Measurements from ENCODE around the gene OR2H2.

OR2H2 gene

DNA sequence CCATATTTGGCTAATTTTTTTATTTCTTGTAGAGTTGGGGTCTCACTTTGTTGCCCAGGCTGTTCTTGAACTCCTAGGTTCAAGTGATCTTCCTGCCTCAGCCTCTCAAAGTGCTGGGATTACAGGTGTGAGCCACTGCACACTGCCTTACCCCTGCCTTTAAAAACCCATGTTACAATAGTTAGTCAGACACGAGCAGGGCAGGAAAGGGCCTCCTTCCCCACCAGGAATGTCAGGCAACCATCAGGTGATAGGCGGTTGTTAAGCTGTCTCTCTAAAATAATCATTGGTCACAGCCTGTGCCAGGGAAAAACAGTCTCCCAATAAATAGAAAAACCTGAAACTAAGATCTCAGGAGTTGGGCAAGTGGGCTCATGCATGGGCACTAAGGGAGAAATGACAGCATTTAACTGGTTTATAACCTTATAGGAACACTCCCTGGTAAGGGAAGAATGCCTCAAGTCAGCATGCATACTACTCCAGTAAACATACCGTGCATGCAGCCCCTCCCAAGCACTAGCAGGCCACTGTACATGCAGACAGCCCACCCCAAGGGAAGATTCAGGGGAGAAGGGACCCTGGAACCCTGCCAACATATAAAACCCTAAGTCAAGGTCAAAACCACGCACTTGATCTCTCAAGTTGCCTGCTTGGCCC lies 8.4 kb downstream of the OR2H2 start:
- DNase-seq = no peak

DNA sequence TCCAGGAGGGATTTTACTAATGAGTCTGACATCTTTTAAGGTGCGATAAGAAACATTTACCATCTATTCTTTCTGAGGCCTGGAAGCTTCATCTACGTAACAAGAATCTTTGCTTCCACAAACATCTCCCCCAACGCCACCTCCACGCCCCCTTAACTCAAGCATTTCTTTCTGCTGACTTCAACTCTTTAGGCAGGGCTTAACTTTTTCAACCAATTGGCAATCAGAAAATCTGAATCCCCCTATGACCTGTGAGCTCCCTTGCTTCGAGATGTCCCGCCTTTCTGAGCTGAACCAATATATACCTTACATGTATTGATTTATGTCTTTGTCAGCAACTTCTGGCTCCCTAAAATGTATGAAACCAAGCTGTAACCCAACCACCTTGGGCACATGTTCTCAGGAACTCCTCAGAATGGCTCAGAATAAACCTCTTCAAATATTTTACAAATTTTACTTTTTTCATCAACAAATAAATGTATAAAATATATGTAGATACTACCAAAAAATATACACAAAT lies 11.5 kb downstream of the OR2H2 start:
- DNase-seq = no peak

DNA sequence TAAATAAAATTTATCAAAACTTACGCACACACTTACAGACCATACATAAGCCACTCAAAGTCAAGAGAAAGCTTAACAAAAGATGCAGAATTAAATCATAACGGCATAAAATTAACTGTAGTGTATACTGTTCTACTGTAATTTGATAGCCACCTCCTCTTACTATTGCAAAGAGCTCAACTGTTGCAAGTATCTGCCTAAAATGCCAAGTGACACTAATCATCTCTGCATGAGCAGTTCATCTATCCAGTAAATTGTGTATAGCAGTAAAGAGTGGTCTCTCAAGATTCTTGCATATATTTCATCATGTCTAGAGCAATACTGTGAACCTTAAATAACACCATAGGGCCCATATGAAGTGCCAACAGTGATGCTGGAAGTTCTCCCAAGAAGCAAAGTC lies 12.3 kb downstream of the OR2H2 start:
- no peak for DNase-seq

- DNase-seq = no peak
Measured at GRCh38 chr6:29598172-29598747, 13.3 kb downstream of the OR2H2 start.

DNA sequence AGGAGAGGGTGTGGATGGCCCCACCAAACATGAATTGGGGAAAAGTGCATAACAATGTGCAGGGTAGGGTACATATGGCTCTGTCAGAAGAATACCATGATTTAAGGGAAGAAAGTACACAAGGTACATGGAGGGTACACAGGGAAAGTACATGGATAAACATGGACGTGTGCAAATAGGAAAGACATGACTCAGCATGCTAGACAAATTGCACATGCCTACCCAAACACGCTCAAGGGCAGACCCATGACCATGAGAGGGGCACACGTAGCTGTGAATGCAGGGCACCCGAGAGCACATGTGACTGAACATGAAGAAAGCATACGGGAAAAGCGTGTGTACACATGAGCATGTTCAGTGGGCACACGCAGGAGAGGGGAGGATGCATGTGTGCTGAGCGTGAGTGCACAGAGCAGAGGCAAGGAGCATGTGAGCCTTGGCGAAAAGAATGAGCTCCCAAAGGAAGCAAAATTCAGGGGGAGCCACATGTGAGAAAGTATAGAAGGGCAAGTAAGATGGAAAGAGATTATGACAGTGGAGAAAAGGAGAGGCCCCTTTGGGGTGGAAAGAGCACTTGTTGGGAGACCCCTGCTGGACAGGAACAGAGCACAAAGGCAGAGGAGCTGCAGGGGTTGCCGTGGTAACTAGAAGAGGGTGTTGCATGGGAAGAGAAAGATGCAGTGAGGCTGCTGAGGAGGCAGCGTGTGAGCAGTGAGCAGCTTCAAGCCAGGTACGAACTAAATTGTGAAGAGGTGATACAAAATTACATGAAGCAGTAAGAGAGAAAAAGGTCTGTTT lies 17.8 kb downstream of the OR2H2 start:
- peak in 1 of 2 experiments; percentile 7 for DNase-seq

DNA sequence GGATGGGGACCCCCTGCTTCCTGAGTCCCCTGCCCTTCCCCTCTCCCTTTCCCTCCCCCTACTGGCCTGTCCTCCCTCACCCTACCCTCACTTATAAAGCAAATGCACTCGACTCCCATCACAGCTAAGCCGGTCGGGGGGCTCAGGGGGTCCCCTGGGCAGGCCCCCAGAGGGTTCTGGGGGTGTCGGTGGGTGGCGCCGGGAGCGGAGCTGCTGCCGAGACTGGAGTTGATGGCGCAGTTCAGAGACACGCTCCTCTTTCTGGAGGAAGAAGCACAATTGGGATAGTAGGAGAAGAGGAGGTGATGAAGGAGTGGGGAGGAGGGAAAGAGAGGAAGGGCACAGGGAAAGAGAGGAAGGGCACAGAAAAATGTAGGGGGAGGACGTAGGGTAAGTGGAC lies 18.5 kb downstream of the OR2H2 start:
- no peak for DNase-seq

GRCh38 chr6:29603930-29604329 lies 19.0 kb downstream of the OR2H2 start:
- DNase-seq = peak; percentile 38 to 68

- DNase-seq = no peak
Measured at GRCh38 chr6:29608131-29608530, 23.2 kb downstream of the OR2H2 start.

DNA sequence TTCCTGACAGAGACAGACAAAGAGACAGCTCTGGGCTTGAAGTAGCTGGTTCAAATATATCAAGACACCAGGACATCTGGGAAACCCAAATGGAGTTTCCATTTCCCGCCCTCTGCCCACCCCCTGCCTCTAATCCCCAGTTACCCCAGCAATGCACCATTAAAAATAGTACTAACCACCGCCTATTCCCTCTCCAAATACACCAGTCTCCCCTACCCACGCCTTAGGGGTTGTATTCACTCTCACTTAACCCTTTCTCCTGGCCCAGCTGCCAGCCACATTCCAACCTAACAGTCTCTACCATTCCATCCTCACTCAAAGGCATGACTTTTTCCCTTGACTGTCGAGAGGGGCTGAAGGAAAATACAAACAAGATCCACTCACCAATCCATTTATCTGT lies 25.6 kb downstream of the OR2H2 start:
- no peak for DNase-seq

DNA sequence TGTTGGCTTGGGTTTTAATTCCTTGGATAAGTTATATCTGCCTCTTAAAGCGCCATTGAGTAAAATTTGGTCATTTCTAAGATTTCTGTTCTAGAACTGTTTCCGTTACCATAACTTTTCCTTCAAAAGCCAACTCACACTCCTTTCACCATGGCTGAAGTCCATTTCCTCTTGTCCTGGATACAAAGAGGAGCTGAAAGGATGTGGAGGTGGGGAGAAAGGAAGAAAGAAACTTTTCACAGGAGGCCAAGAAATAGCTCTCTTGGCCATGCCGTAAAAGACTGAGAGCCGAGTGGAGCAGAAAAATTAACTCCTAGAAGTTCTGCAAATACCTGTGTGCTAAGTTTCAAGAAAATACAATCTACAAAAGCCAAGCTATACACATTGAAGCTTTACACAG lies 26.5 kb downstream of the OR2H2 start:
- no peak for DNase-seq

- no peak for DNase-seq
Measured at GRCh38 chr6:29617782-29618554, 33.0 kb downstream of the OR2H2 start.

- DNase-seq = no peak
Measured at GRCh38 chr6:29619578-29620160, 34.7 kb downstream of the OR2H2 start.

DNA sequence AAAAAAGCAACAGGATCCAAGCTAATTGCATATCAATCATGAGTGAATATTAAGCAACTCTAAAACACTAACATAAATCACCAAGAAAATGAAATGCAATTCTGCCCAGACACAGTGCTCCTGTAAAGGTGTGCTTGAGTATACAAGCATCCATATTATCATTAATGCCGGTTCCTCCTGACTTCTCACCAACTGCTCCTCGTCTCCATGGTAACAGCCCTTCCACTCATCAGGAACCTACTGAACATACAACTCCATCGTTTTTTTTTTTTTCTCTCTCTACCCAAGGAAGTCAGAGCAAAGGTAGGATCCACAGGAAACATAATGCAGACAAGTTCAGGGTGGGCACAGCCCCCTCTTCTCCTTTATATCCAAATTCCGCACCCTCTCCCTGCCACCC lies 35.7 kb downstream of the OR2H2 start:
- no peak for DNase-seq

GRCh38 chr6:29624520-29624961 lies 39.6 kb downstream of the OR2H2 start:
- DNase-seq = no peak

DNA sequence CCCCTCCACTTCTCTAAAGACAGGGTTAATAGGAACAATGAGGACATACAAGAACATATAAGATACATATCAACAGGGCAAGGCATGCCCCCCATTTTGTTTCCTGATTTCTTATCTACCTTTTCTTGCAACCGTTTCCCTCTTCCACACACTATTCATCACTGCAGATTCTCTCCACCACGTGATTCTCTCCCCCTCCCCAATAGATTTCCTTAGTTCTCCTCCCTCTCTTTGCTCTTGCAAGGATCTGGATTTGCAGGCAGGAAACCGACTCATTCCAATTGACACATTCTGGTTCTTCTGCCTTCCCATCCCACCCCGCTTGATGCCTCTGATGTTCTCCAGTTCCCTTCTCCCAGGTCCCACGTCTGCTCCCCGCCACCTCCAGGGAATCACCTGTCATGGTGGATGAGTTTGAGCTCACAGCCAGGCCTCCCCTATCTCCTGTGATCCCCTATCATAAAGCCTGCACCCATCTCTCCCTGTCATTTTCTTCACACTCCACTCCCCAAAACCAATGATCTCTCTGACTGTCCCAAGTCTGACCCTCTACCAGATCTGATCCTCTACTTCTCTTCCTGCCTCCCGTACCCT lies 40.5 kb downstream of the OR2H2 start:
- no peak for DNase-seq

GRCh38 chr6:29626948-29627754 lies 42.2 kb downstream of the OR2H2 start:
- DNase-seq = no peak

GRCh38 chr6:29627755-29628418 lies 43.0 kb downstream of the OR2H2 start:
- DNase-seq = peak; percentile 51 to 60

DNA sequence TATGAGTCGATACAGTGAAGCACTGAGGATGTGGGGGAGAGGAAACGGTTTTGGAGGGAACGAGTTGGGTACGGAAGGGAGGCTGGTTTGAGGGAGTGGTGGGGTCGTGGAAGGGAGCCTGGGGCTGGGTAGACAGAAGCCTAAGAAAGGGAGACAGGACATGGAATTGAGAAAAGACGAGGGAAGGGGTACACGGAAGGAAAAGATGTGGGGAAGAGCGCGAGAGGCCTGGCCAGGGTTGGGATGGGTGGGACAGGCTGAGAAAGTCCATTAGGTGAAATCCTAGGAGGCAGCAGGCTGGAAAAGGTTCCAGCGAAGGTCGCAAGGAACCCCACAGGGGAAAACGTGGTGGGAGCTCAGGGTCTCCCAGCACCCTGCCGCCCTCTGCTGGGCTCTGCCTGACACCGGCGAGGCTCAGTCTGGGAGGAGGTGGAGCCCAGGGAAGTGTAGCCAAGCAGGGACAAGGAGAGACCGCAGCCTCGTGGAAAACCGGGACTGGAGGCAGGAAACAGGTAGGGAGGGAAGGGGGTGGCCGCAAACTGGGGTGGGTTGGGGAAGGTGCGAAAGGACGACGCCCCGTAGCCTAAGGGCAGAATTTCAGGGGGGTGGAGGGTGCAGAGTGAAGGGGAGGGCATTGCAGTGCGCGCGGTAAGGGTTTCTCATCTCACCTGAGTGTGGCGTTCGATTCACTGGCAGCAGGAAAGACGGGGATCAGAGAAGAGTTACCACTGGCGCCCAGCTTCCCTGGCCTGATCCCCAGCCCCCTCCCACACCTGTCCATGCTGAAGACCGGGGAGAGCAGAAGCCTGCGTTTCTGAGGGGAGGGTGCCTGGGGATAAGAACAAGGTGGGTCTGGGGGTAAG lies 43.7 kb downstream of the OR2H2 start:
- peak; percentile 84 to 87 for DNase-seq

- no peak for DNase-seq
Measured at GRCh38 chr6:29629571-29629970, 44.6 kb downstream of the OR2H2 start.

- no peak for DNase-seq
Measured at GRCh38 chr6:29630315-29630714, 45.4 kb downstream of the OR2H2 start.

Measured in NCI-H2081 (cell line).